Astrocyte (in vitro differentiated cells and primary cell): Measurements from ENCODE around the gene RBM42. TPM values are rescaled to one million over a fixed set of nuclear protein-coding genes. Genes with fewer than 3 reads are reported as not detected.
A peak's percentile ranks its signal among the peaks of the same experiment; 100 is the strongest.

Source experiments
- DNase-seq: peaks from one replicate; pipeline ENCODE4 v3.0.0-alpha.2; 2010; ENCODE audit warnings: low read depth
- FAIRE-seq: peaks from 2 replicates; lab custom pipeline; 2011; peaks lifted over from hg19 to GRCh38; lab: Jason Lieb, UNC
- H2AFZ ChIP-seq: 2 replicates; pipeline ENCODE4 v1.6.0; 2012; ENCODE audit warnings: low read depth, low read length, inconsistent platforms
- H3K27ac ChIP-seq: 2 replicates; pipeline ENCODE4 v1.5.1; 2011; ENCODE audit warnings: low read depth, low read length, inconsistent platforms
- H3K27me3 ChIP-seq: 2 replicates; pipeline ENCODE4 v1.6.0; 2011; ENCODE audit warnings: low read length, inconsistent platforms; ENCODE audit not compliant: insufficient read depth
- H3K36me3 ChIP-seq: 2 replicates; pipeline ENCODE4 v1.5.1; 2011; ENCODE audit warnings: low read length, inconsistent platforms; ENCODE audit not compliant: insufficient read depth
- H3K4me1 ChIP-seq: 2 replicates; pipeline ENCODE4 v1.5.1; 2011; ENCODE audit warnings: low read length, inconsistent platforms; ENCODE audit not compliant: insufficient read depth
- H3K4me2 ChIP-seq: 2 replicates; pipeline ENCODE4 v1.6.0; 2012; ENCODE audit warnings: low read length, inconsistent platforms
- H3K4me3 ChIP-seq: 2 replicates; pipeline ENCODE4 v1.5.1; 2011; ENCODE audit warnings: low read depth, mild to moderate bottlenecking, low read length, inconsistent platforms; ENCODE audit not compliant: insufficient read depth
- H3K79me2 ChIP-seq: 2 replicates; pipeline ENCODE4 v1.6.0; 2012; ENCODE audit warnings: mild to moderate bottlenecking, low read length, inconsistent platforms; ENCODE audit not compliant: insufficient read depth
- H3K9ac ChIP-seq: 2 replicates; pipeline ENCODE4 v1.6.0; 2012; ENCODE audit warnings: mild to moderate bottlenecking, low read length, inconsistent platforms
- H3K9me3 ChIP-seq: 2 replicates; pipeline ENCODE4 v1.5.1; 2012; ENCODE audit warnings: low read depth, mild to moderate bottlenecking, low read length, inconsistent platforms; ENCODE audit not compliant: insufficient read depth
- H4K20me1 ChIP-seq: 2 replicates; pipeline ENCODE4 v1.6.0; 2012; ENCODE audit warnings: low read length, inconsistent platforms; ENCODE audit not compliant: insufficient read depth
- H3K27ac Mint-ChIP-seq: one replicate; pipeline ENCODE4 v1.8.0; 2021; ENCODE audit warnings: mild to moderate bottlenecking, mixed read lengths; ENCODE audit not compliant: unreplicated experiment
- H3K27me3 Mint-ChIP-seq: one replicate; pipeline ENCODE4 v1.8.0; 2021; ENCODE audit warnings: low read depth, mixed read lengths; ENCODE audit not compliant: unreplicated experiment
- H3K36me3 Mint-ChIP-seq: one replicate; pipeline ENCODE4 v1.8.0; 2021; ENCODE audit warnings: low read depth, mixed read lengths; ENCODE audit not compliant: unreplicated experiment
- H3K4me1 Mint-ChIP-seq: one replicate; pipeline ENCODE4 v1.8.0; 2021; ENCODE audit warnings: low read depth, mixed read lengths; ENCODE audit not compliant: unreplicated experiment
- H3K4me3 Mint-ChIP-seq: one replicate; pipeline ENCODE4 v1.8.0; 2021; ENCODE audit warnings: mild to moderate bottlenecking, moderate library complexity, mixed read lengths; ENCODE audit not compliant: unreplicated experiment
- H3K9me3 Mint-ChIP-seq: one replicate; pipeline ENCODE4 v1.8.0; 2021; ENCODE audit warnings: mild to moderate bottlenecking, mixed read lengths; ENCODE audit not compliant: unreplicated experiment
- EZH2 ChIP-seq: IDR thresholded peaks from 2 replicates; pipeline ENCODE4 v1.6.1; 2012; ENCODE audit warnings: mild to moderate bottlenecking, low read length, inconsistent platforms; ENCODE audit not compliant: insufficient read depth
- total RNA-seq: library from RNA; stranded (reverse); gene quantifications from 2 replicates; pipeline ENCODE4 v1.2.1, GENCODE V29; 2021
- TF ChIP-seq, protein P1 (sequence below): IDR thresholded peaks from 2 replicates; pipeline ENCODE4 v1.5.1; 2011; ENCODE audit warnings: low read depth, mild to moderate bottlenecking, inconsistent platforms, low read length, moderate library complexity; ENCODE audit not compliant: insufficient read depth

The RBM42 gene
- total RNA-seq, 1 donor from 2014 or later = 102 TPM

DNA sequence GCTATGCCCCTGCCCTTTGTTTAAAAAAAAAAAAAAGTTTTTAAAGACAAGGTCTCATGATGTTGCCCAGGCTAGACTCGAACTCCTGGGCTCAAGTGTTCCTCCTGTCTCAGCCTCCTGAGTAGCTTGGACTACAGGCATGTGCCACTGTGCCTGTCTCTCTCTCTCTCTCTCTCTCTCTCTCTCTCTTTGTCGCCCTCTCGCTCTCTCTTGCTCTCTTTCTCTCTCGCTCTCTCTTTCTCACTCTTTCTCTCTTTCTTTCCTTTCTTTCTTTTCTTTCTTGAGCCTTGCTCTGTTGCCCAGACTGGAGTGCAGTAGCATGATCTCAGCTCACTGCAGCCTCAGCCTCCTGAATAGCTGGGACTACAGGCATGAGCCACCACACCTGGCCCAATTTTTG, 26.8 kb downstream of the RBM42 start:
- no peaks in the 10 kb centered on the region for H3K9me3 Mint-ChIP-seq

DNA sequence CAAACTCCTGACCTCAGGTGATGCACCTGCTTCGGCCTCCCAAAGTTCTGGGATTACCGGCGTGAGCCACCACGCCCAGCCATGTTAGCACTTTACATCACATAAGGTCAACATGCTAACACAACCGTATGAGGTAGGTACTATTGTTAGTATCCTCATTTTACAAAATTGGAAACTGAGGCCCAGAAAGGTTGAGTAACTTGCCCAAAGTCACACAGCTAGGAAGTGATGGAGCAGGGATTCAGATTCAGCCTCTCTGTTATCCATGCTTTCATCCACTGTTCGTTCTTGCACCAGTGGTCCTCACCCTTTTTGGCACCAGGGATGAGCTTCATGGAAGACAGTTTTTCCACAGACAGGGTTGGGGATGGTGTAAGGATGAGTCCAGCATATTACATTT, 27.9 kb downstream of the RBM42 start:
- H3K79me2 ChIP-seq = no peaks in the 10 kb centered on the region
- Mint-ChIP-seq H3K27me3 (no peaks in the 10 kb centered on the region), H3K36me3 (peaks cover 18% of the 10 kb centered on the region), H3K4me1 (no peaks in the 10 kb centered on the region), H3K9me3 (no peaks in the 10 kb centered on the region), H3K27ac (no peak overlapping the region), H3K4me3 (no peak overlapping the region)
- no peaks in the 10 kb centered on the region for H3K4me1 ChIP-seq
- H3K9me3 ChIP-seq = no peaks in the 10 kb centered on the region
- H2AFZ ChIP-seq = no peak overlapping the region
- no peak overlapping the region for H3K9ac ChIP-seq
- H3K36me3 ChIP-seq = peaks cover 23% of the 10 kb centered on the region
- peaks cover 25% of the 10 kb centered on the region for H4K20me1 ChIP-seq
- no peak for FAIRE-seq
- TF ChIP-seq EZH2 = no peak
- TF ChIP-seq, protein P1, sequence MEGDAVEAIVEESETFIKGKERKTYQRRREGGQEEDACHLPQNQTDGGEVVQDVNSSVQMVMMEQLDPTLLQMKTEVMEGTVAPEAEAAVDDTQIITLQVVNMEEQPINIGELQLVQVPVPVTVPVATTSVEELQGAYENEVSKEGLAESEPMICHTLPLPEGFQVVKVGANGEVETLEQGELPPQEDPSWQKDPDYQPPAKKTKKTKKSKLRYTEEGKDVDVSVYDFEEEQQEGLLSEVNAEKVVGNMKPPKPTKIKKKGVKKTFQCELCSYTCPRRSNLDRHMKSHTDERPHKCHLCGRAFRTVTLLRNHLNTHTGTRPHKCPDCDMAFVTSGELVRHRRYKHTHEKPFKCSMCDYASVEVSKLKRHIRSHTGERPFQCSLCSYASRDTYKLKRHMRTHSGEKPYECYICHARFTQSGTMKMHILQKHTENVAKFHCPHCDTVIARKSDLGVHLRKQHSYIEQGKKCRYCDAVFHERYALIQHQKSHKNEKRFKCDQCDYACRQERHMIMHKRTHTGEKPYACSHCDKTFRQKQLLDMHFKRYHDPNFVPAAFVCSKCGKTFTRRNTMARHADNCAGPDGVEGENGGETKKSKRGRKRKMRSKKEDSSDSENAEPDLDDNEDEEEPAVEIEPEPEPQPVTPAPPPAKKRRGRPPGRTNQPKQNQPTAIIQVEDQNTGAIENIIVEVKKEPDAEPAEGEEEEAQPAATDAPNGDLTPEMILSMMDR = no peak
- no peaks in the 10 kb centered on the region for H3K27me3 ChIP-seq
- no peak overlapping the region for H3K4me3 ChIP-seq
- no peak for DNase-seq
- no peak overlapping the region for H3K27ac ChIP-seq
- no peak overlapping the region for H3K4me2 ChIP-seq

More for the DNA sequence above, 26.8 kb downstream of the RBM42 start:
- H3K27ac Mint-ChIP-seq = no peak overlapping the region
- H3K36me3 Mint-ChIP-seq = peaks cover 21% of the 10 kb centered on the region
- Histone ChIP-seq H3K36me3 (peaks cover 23% of the 10 kb centered on the region), H3K79me2 (peaks cover 6% of the 10 kb centered on the region), H3K4me2 (no peak overlapping the region), H3K9me3 (no peaks in the 10 kb centered on the region), H3K4me3 (no peak overlapping the region), H4K20me1 (peaks cover 30% of the 10 kb centered on the region), H2AFZ (no peak overlapping the region), H3K9ac (no peak overlapping the region), H3K4me1 (no peaks in the 10 kb centered on the region), H3K27ac (no peak overlapping the region), H3K27me3 (no peaks in the 10 kb centered on the region)
- DNase-seq (no peak), FAIRE-seq (no peak)
- TF ChIP-seq EZH2 = no peak
- TF ChIP-seq, protein P1 = no peak
- no peaks in the 10 kb centered on the region for H3K4me1 Mint-ChIP-seq
- H3K27me3 Mint-ChIP-seq = no peaks in the 10 kb centered on the region
- no peak overlapping the region for H3K4me3 Mint-ChIP-seq

DNA sequence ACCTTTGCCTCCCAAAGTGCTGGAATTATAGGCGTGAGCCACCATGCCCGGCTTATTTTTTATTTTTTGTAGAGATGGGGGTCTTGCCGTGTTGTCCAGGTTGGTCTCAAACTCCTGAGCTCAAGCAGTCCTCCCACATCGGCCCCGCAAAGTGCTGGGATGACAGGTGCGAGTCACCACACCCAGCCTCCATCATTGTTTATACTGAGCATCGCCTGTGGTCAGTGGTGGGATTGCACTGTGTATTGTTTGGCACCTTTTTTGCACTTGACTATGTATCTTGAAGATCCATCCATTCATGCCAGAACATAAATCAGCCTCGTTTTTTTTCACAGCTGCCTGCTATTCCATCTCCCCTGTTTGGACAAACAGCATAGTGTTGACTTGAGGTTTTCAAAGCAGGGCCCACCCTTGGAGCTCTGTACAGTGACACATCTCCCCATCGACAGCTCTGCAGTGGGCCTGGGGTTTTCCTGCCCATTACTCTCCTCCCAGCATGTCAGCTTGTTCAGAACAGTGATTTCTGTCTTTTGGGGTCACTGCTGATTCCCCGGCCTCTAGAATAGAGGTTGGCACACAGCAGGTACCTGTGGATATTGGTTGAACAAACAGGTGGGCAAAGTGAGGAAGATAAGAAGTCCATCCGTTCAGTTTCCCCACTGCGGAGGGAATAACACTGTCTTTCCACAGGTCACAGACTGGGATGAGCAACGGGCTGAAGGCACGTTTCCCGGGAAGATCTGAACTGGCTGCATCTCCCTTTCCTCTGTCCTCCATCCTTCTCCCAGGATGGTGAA, 29.3 kb downstream of the RBM42 start:
- H3K27me3 Mint-ChIP-seq = no peaks in the 10 kb centered on the region
- Histone ChIP-seq H3K79me2 (no peaks in the 10 kb centered on the region), H3K36me3 (peaks cover 23% of the 10 kb centered on the region), H3K27me3 (no peaks in the 10 kb centered on the region), H2AFZ (no peak overlapping the region), H3K4me2 (no peak overlapping the region), H3K4me3 (no peak overlapping the region), H4K20me1 (peaks cover 25% of the 10 kb centered on the region), H3K9me3 (no peaks in the 10 kb centered on the region), H3K9ac (no peak overlapping the region), H3K4me1 (no peaks in the 10 kb centered on the region), H3K27ac (no peak overlapping the region)
- no peaks in the 10 kb centered on the region for H3K9me3 Mint-ChIP-seq
- FAIRE-seq (no peak), DNase-seq (no peak)
- H3K27ac Mint-ChIP-seq = no peak overlapping the region
- H3K4me1 Mint-ChIP-seq = no peaks in the 10 kb centered on the region
- H3K4me3 Mint-ChIP-seq = no peak overlapping the region
- TF ChIP-seq, protein P1 = peak; percentile 21
- TF ChIP-seq EZH2 = no peak
- H3K36me3 Mint-ChIP-seq = peaks cover 17% of the 10 kb centered on the region
